HepG2 (cell line): ENCODE results near the gene SDCCAG8. TPM values are rescaled to one million over a fixed set of nuclear protein-coding genes. Genes with fewer than 3 reads are reported as not detected.

Experiments
- ATAC-seq: fragments of 200-7000 bp; cut with Tn5 transposase; 3 replicates; pipeline ENCODE4 v1.9.1; 2020; ENCODE audit warnings: mild to moderate bottlenecking, moderate library complexity
- BruUV-seq: library from RNA; stranded (reverse); fragments of 400-500 nt; replicated peaks from 2 replicates; lab custom pipeline; 2021; lab: Mats Ljungman, UMichigan
- CTCF ChIA-PET: fragments of 300-600 bp; formaldehyde crosslinking; extraction: SDS; loops from one replicate; lab custom pipeline; 2021; ENCODE audit warnings: low total read pairs, inconsistent platforms, low intra/inter-chr PET ratio; lab: Yijun Ruan, JAX
- POLR2A ChIA-PET: fragments of 350-600 bp; sonication (Branson Sonifier 250); formaldehyde crosslinking; loops from one replicate; lab custom pipeline; 2020; ENCODE audit warnings: antibody characterized with exemption, inconsistent platforms; lab: Yijun Ruan, JAX
- DNase-seq: peaks from one replicate; pipeline ENCODE4 v3.0.0-alpha.2; 2015; ENCODE audit warnings: low spot score
- FAIRE-seq: peaks from 3 replicates; lab custom pipeline; 2011; peaks lifted over from hg19 to GRCh38; lab: Jason Lieb, UNC
- H2AFZ ChIP-seq: one replicate; pipeline ENCODE4 v1.6.1; 2011; ENCODE audit warnings: low read length, inconsistent platforms
- H3K27ac ChIP-seq: fragments of 300-600 bp; 3 replicates; pipeline ENCODE4 v1.8.0; 2011; ENCODE audit warnings: mixed run types, mild to moderate bottlenecking, mixed read lengths, low read length, inconsistent platforms; ENCODE audit not compliant: insufficient read depth; ENCODE audit errors: extremely low read length
- H3K27me3 ChIP-seq, 2 experiments: fragments of 200-600 bp in 1 of 2; 2 replicates in 1 of 2; 3 replicates in 1 of 2; pipeline versions ENCODE4 v1.6.0 to v1.8.0; 2011; ENCODE audit warnings: low read length in 2 of 2, mild to moderate bottlenecking in 2 of 2, moderate library complexity in 2 of 2, inconsistent platforms in 1 of 2; ENCODE audit not compliant: insufficient read depth in 2 of 2, control insufficient read depth in 1 of 2
- H3K36me3 ChIP-seq, 2 experiments: fragments of 200-600 bp in 1 of 2; replicated peaks in 1 of 2; 2 replicates in 1 of 2; 3 replicates in 1 of 2; pipeline versions ENCODE4 v1.5.1 to v1.8.0; 2011; ENCODE audit warnings: low read length in 2 of 2, inconsistent platforms in 1 of 2; ENCODE audit not compliant: insufficient read depth in 2 of 2, control insufficient read depth in 1 of 2
- H3K4me1 ChIP-seq: 2 replicates; pipeline ENCODE4 v1.5.1; 2012; ENCODE audit warnings: low read length, inconsistent platforms; ENCODE audit not compliant: insufficient read depth
- H3K4me2 ChIP-seq: 2 replicates; pipeline ENCODE4 v1.6.0; 2011; ENCODE audit warnings: low read depth, low read length, inconsistent platforms
- H3K4me3 ChIP-seq, 3 experiments: fragments of 200-600 bp in 1 of 3; sonication (generic), shearing (Covaris generic) in 1 of 3; replicated peaks in 1 of 3; 2 replicates each; pipeline ENCODE4 v1.5.1; 2011 to 2016; ENCODE audit warnings: low read length in 3 of 3, inconsistent platforms in 2 of 3, low read depth in 2 of 3, mild to moderate bottlenecking in 2 of 3, control low read depth in 1 of 3, mixed read lengths in 1 of 3; ENCODE audit not compliant: insufficient read depth in 1 of 3
- H3K79me2 ChIP-seq: one replicate; pipeline ENCODE4 v1.6.1; 2011; ENCODE audit warnings: low read length, inconsistent platforms; ENCODE audit not compliant: insufficient read depth
- H3K9ac ChIP-seq: 2 replicates; pipeline ENCODE4 v1.6.0; 2011; ENCODE audit warnings: mild to moderate bottlenecking, low read depth, low read length, inconsistent platforms; ENCODE audit not compliant: insufficient read depth
- H3K9me3 ChIP-seq: 2 replicates; pipeline ENCODE4 v1.5.1; 2012; ENCODE audit warnings: mild to moderate bottlenecking, low read length
- H4K20me1 ChIP-seq: 2 replicates; pipeline ENCODE4 v1.6.0; 2011; ENCODE audit warnings: inconsistent platforms, mild to moderate bottlenecking, low read length, moderate library complexity; ENCODE audit not compliant: insufficient read depth
- CREBL2 ChIP-seq: sonication (generic); formaldehyde crosslinking; IDR thresholded peaks from 2 replicates; pipeline ENCODE4 v1.8.1; 2023; ENCODE audit warnings: missing genetic modification reagents, mild to moderate bottlenecking, borderline replicate concordance
- MTA1 ChIP-seq: sonication (generic); formaldehyde crosslinking; IDR thresholded peaks from 2 replicates; pipeline ENCODE4 v1.4.0; 2020; ENCODE audit warnings: missing genetic modification reagents, mild to moderate bottlenecking, borderline replicate concordance
- MTF1 ChIP-seq: sonication (generic); formaldehyde crosslinking; IDR thresholded peaks from 2 replicates; pipeline ENCODE4 v1.5.0; 2020; ENCODE audit warnings: missing genetic modification reagents
- NCOA5 ChIP-seq: sonication (generic); formaldehyde crosslinking; IDR thresholded peaks from 2 replicates; pipeline ENCODE4 v1.4.0; 2020; ENCODE audit warnings: missing genetic modification reagents
- NFYC ChIP-seq: IDR thresholded peaks from 2 replicates; pipeline ENCODE4 v1.6.1; 2016; ENCODE audit warnings: missing genetic modification reagents, missing compliant biosample characterization
- SOX6 ChIP-seq, 2 experiments: fragments of 450-650 bp in 1 of 2; sonication (generic) in 1 of 2; formaldehyde crosslinking in 1 of 2; IDR thresholded peaks; 2 replicates each; pipeline versions ENCODE4 v1.4.0 to v1.6.1; 2017 to 2020; ENCODE audit warnings: antibody characterized with exemption in 1 of 2, mild to moderate bottlenecking in 1 of 2, missing genetic modification reagents in 1 of 2
- SYNCRIP ChIP-seq: fragments of 200-400 bp; formaldehyde crosslinking; IDR thresholded peaks from 2 replicates; pipeline ENCODE4 v1.6.1; 2018; ENCODE audit warnings: mild to moderate bottlenecking, low read depth, low read length; ENCODE audit not compliant: insufficient read depth
- ZBTB34 ChIP-seq: sonication (generic); formaldehyde crosslinking; IDR thresholded peaks from 2 replicates; pipeline ENCODE4 v1.8.0; 2022; ENCODE audit warnings: mild to moderate bottlenecking, missing genetic modification reagents
- ZNF124 ChIP-seq: sonication (generic); formaldehyde crosslinking; IDR thresholded peaks from 2 replicates; pipeline ENCODE4 v1.4.0; 2020; ENCODE audit warnings: missing genetic modification reagents
- ZNF136 ChIP-seq: sonication (generic); formaldehyde crosslinking; IDR thresholded peaks from 2 replicates; pipeline ENCODE4 v1.8.1; 2022; ENCODE audit warnings: low read depth, mild to moderate bottlenecking, moderate library complexity, missing genetic modification reagents
- ZNF414 ChIP-seq: sonication (generic); formaldehyde crosslinking; IDR thresholded peaks from 2 replicates; pipeline ENCODE4 v1.5.0; 2020; ENCODE audit warnings: missing genetic modification reagents
- ZNF773 ChIP-seq: sonication (generic); formaldehyde crosslinking; IDR thresholded peaks from 2 replicates; pipeline ENCODE4 v1.4.0; 2020; ENCODE audit warnings: missing genetic modification reagents, borderline replicate concordance
- WGBS: methylation state at CpG from one replicate; pipeline ENCODE4 v1.1.6; 2017; ENCODE audit warnings: low lambda C conversion rate; 5-methylcytosine and 5-hydroxymethylcytosine counted together
- in situ Hi-C: cut with HindIII; loops from 2 replicates; pipeline ENCODE4 v1.10.0; 2017; ENCODE audit warnings: low pct_unique_long_range_greater_than_20kb; ENCODE audit not compliant: extremely low pct_ligation_motif_present
- intact Hi-C: fragments of 100-400 bp; cut with micrococcal nuclease; formaldehyde crosslinking; loops from one replicate; pipeline ENCODE4 v1.10.0; 2022; ENCODE audit not compliant: unreplicated experiment
- polyA plus RNA-seq, 8 experiments: library from polyadenylated mRNA; depleted of rRNA in 3 of 8; stranded (reverse) in 7 of 8; unstranded in 1 of 8; fragments of >200 nt; fragmentation: Illumina TruSeq in 4 of 8; extraction: Trizol in 4 of 8; gene quantifications; 2 replicates each; pipeline versions ENCODE4 v1.2.1 to v1.2.3, GENCODE V29; 2011 to 2016; ENCODE audit warnings: low read depth in 4 of 8, missing spikeins in 1 of 8, mixed read lengths in 1 of 8; ENCODE audit not compliant: insufficient read depth in 1 of 8
- total RNA-seq, 5 experiments: library from RNA; depleted of rRNA; stranded (reverse); fragments of >200 nt; fragmentation: Illumina TruSeq; extraction: Trizol; gene quantifications; 2 replicates each; pipeline ENCODE4 v1.2.3, GENCODE V29; 2016; ENCODE audit warnings: low read depth in 1 of 5

The SDCCAG8 gene
- total and polyA plus RNA-seq, 2 of the 13 experiments (the other 11 are each of a cell fraction or from before 2014, with no cell fraction given): 9.5 to 13.4 TPM

- TF ChIP-seq SYNCRIP (no peak), MTA1 (CRISPR knock-in tag) (no peak)
Measured at GRCh38 chr1:243299069-243299468, 43.2 kb downstream of the SDCCAG8 start (continued).

GRCh38 chr1:243301059-243301458, 45.2 kb downstream of the SDCCAG8 start:
- BruUV-seq: no TSS peak
- no peak for ATAC-seq
- no peak for DNase-seq
- TF ChIP-seq ZNF414 (CRISPR knock-in tag) (no peak), ZNF136 (CRISPR knock-in tag) (no peak), ZNF124 (no peak), ZBTB34 (no peak), CREBL2 (CRISPR knock-in tag) (no peak), ZNF773 (no peak), SOX6 (IDR thresholded peaks at IDR 0.05) (no peak), SOX6 (CRISPR knock-in tag; IDR thresholded peaks at IDR 0.05) (no peak), MTF1 (CRISPR knock-in tag) (no peak), NCOA5 (CRISPR knock-in tag) (no peak), NFYC (CRISPR knock-in tag) (no peak)
- Histone ChIP-seq H3K4me1 (no peaks in the 10 kb centered on the region), H4K20me1 (no peaks in the 10 kb centered on the region), H3K36me3 (no peaks in the 10 kb centered on the region; a peak in 2 of 5 replicates), H3K27ac (no peak overlapping the region), H3K4me3 (no peak overlapping the region), H3K79me2 (no peaks in the 10 kb centered on the region), H3K27me3 (no peaks in the 10 kb centered on the region), H3K4me2 (no peak overlapping the region), H3K9me3 (no peaks in the 10 kb centered on the region), H3K9ac (no peak overlapping the region), H2AFZ (no peak overlapping the region)
- 90% methylated on average over 2 of the region's 2 CpGs for WGBS
- FAIRE-seq: no peak
- in situ Hi-C loops: loop anchor here (25.0 kb wide), 2 partner anchors 464 to 639 kb away; no protein-coding TSS in a partner anchor
- ChIA-PET POLR2A (no interaction called here), CTCF (no interaction called here)
- intact Hi-C loops: no loop called here
